ENCODE results near the gene LRRK2. TPM values are rescaled to one million over a fixed set of nuclear protein-coding genes. Genes with fewer than 3 reads are reported as not detected.

LRRK2 gene
- 19.8 TPM for total RNA-seq

DNA sequence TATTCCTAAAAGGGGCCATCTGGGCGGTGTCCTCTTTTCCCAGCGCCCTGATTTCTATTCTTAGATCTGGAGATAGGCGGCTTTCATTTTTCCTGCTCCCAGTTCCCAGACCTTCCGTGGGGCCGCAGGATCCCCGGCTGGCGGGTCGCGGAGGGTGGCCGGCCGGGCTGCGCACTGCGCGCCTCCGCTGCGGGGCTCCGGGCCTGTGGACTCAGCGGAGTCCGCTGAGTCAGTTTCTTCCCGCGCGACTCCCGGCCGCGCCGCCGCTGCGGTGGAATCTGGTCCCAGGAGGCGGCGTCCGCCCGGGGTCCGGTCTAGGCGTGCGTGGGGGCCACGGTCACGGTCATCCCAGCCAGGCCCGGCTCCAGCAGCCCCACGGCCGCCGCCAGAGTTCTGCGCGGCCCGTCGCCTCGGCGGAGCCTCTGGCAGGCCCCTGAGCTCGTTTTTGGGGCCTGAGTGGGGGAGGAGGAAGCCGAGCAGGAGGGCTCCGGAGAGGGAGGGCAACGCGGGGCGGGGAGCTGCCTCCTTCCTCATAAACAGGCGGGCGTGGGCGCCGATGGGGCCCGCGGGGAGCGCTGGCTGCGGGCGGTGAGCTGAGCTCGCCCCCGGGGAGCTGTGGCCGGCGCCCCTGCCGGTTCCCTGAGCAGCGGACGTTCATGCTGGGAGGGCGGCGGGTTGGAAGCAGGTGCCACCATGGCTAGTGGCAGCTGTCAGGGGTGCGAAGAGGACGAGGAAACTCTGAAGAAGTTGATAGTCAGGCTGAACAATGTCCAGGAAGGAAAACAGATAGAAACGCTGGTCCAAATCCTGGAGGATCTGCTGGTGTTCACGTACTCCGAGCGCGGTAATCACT, at the start of gene LRRK2:
LRRK2 (plus strand) TSS at position 559 of the 853 bp plus-strand sequence; CDS start at position 694, 135 bp downstream.

Other genes with a start within 250 kb of the LRRK2 start
- gene SLC2A13, start 118.9 kb upstream of the LRRK2 start, total RNA-seq: 28.0 TPM

Data from camera-type eye (tissue), 1 donor.